ENCODE measurements around the gene BCL2.

BCL2 gene

DNA sequence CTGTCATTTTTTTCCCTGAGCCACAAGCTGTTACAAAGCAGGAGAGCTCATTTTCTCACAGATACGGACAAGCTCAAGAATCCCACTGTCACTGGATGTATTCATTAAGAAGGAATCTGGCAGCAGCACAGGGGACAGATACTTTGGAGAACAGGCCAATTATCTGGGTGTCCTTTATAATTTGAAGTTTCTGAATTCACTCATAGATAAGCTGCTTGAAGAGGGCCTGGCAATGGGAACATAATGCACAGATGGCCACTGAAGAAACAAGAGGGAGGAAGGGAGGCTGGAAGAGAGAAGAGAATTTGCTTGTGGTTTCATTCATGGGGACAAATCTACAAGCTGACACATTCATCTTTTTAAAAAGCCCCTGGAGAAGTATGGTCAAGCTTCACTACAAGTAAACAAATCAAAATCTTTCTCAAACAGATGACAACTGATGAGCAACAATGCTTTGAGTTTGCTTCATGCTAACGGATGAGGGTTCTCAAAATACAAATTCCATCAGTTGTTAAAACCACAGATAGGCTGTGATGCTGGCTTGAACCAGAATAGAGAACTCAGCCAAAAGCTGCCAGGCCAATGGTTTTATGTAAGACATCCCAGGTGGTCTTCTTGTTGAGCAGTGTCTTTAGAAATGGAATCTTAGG is 11.9 kb downstream of the BCL2 start:
- no peak for DNase-seq

DNA sequence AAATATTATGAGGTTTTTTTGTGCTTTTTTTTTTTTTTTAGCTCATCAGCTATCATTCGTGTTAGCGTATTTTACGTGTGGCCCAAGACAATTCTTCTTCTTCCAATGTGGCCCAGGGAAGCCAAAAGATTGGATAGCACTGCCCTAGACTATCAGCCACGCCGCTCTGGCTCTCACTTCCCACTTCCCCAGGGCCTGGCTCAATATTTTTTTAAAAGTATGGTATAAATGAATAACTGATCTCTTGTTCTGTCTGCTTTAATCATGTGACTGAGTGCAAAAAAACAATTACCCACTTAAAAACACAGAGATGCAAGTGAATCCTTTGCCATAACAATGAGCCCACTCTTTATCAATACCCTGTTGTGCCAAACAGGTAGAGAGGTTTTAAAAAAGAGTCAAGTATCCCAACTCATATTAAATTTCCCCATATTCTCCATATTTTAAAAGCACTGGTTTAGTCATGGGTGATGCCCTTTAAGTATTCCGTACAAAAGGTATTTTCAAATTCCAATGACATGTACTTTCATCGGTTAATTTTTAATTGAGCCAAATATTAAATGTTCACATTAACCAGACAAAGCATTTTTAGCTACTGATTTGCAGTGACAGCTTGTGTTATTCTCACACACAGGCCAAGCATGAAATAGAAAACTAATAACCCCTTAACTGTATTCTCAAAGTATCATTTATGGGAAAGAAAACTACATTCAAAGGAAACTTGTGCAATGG is 12.6 kb downstream of the BCL2 start:
- DNase-seq: no peak

GRCh38 chr18:63306249-63306648 is 13.3 kb downstream of the BCL2 start:
- DNase-seq: no peak

GRCh38 chr18:63303547-63303946 is 16.0 kb downstream of the BCL2 start:
- no peak for DNase-seq

DNA sequence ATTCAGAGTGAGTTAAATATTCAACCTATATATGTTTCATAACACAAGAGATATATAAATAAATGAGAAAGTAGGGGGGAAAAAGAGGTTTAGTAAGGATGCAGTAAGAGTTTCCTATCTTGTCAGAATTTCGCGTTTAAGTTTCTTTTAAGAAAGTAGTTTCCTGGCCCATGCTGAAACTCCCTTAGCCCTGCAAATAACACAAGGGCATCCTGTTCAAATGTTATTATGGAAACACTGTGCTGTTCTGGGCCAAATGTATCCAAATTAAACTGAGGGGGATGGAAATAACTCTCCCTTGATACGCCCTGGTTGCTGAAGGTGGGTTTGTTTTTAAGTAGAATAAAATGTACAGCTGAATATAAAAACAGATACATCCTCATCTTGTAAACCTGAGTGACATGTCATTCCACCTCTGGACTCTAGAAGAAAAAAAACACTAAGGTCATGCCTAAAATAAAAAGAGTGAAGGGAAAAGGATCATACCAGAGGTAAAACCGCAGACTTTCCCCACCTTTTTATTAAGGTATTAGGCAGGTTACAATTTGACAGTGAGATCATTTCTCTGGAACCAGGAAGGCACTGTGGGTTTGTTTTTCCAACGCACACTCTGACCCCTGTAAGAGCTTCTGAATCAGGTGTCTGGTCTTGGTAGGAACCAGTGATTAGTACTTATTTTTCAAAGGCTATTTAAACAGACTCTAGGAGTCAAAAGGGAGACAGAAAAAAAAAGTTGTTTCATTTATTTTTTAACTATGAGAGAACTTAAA is 16.7 kb downstream of the BCL2 start:
- no peak for DNase-seq

DNA sequence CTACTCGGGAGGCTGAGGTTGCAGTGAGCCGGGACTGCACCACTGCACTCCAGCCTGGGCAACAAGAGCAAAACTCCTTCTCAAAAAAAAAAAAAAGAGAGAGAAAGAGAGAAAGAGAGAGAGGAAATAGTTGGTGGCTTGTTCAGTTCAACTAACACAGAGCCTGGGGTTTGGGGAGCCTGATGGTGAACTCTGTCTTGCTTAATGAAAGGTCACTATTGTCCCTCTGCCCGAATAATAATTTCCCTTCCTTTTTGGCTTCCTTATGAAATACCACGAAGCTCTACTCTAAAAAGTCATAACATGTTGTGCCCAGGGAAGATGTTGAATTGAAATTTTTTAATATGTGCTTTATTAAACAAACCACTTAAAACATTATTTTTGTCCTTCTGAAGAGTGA is 17.3 kb downstream of the BCL2 start:
- no peak for DNase-seq

GRCh38 chr18:63301434-63301833 is 18.1 kb downstream of the BCL2 start:
- no peak for DNase-seq

GRCh38 chr18:63299837-63300745 is 19.5 kb downstream of the BCL2 start:
- DNase-seq: no peak

DNA sequence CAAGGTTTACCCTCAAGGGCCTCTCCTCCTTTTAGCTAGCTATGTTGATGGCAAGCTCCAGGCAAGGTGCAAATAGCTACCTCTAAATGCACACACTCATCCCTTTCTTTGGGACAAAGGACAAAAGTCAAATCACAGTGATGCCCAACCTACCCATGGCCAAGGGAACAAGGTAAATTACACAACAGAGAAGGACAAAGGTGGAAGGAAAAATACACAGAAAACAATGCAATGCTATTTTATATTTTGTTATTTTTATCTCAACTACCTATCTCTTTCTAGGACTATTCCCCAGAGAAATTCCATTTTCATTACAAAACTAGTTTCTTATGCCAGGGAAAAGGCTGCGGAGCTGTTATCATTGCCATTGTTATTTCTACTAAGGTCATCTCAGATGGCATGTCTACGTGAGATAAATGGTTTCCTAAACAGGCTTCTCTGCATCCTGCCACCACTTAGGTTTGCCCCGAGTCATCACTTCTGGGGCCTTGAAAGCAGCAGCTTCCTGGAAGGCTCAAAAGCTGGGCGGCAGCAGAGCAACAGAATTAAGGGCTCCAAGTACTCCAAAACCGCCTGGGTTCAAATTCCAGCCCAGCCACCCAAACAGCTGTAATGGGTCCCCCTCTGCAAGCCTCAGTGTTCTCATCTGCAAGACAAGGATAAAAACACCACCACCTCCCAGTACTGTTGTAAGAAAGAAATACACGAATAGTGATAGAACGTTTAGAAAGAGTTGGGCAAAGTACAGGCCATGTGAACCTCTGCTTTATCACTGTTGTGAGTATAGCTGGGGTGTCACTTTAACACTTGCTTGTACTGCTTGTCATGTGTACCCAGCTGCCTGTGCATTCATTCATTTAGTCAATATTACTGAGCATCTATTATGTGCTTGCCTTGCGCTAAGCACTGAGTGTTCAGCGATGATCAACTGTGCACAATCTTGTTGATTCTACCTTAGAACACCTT is 20.9 kb downstream of the BCL2 start:
- DNase-seq: peak; percentile 30

GRCh38 chr18:63297687-63298399 is 21.7 kb downstream of the BCL2 start:
- DNase-seq: no peak

GRCh38 chr18:63293935-63294334 is 25.6 kb downstream of the BCL2 start:
- no peak for DNase-seq

DNA sequence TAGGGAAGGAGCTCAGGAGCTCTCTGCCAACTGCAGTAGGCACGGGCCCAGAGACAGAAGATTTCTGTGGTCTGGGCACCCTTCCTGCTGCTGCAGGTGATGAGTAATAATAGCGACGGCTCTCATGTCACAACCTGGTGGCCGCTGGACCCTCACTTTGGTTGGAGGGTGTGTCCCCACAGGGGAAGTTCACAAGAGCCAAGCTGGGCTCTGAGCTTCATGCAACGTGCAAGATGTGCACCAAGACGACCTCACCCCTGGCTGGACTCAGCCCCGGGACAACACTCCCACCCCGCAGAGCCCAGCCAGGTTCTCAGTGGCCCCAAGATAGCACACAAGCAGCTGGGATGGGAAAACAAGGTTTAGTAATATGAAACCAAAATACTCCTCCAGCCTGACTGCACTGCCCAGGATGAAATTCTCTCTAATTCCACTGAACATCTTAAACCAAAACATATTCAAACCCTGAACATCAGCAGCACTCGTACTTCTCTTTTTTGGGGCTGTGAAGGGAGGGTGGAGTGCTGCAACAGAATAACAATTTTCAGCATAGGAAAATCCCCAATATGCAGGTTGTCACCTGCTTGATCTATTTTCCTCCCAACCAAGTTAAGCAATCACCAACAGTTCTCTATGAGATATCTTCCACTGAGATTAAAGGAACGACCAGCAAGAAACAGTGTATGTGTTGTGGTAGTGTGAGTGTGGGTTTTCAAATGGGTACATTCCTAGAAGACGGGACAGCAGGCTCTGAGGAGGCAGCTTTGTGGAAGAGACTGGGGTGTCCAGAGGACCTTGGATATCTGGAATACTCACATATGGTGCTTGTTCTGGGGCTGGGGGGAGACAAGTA is 26.5 kb downstream of the BCL2 start:
- peak; percentile 60 for DNase-seq

DNA sequence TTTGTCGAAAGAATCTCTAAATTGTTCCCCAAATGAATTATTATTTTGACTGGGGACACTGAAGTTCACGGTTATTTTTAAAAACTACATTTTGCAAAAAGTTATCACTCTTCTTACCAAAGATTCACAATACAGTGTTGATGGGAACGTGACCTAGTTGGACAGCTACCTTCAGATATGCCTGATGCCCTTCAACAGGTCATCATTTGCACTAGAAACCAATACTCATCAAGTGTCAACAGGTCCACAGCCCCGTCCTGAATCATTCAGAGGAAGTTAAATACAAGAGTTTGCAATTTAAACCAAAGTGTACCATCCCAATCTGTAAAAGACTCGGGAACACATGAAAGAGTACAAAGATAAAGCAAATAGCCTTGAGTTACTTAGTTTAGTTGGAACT is 28.3 kb downstream of the BCL2 start:
- no peak for DNase-seq

GRCh38 chr18:63290821-63291200 is 28.8 kb downstream of the BCL2 start:
- peak; percentile 49 for DNase-seq

- DNase-seq: no peak
Observed at GRCh38 chr18:63290166-63290820, 29.3 kb downstream of the BCL2 start.

GRCh38 chr18:63288311-63288710 is 31.3 kb downstream of the BCL2 start:
- no peak for DNase-seq

GRCh38 chr18:63287691-63288220 is 31.8 kb downstream of the BCL2 start:
- no peak for DNase-seq

- no peak for DNase-seq
Observed at GRCh38 chr18:63286926-63287325, 32.6 kb downstream of the BCL2 start.
